HPDE6-E6E7 (cell line): ENCODE measurements around the gene MRPL53.
A peak's percentile ranks its signal among the peaks of the same experiment; 100 is the strongest.

Experiments
- DNase-seq: peaks from one replicate; pipeline ENCODE4 v3.0.0; 2011; ENCODE audit warnings: missing footprints; ENCODE audit errors: extremely low spot score

The MRPL53 gene

DNA sequence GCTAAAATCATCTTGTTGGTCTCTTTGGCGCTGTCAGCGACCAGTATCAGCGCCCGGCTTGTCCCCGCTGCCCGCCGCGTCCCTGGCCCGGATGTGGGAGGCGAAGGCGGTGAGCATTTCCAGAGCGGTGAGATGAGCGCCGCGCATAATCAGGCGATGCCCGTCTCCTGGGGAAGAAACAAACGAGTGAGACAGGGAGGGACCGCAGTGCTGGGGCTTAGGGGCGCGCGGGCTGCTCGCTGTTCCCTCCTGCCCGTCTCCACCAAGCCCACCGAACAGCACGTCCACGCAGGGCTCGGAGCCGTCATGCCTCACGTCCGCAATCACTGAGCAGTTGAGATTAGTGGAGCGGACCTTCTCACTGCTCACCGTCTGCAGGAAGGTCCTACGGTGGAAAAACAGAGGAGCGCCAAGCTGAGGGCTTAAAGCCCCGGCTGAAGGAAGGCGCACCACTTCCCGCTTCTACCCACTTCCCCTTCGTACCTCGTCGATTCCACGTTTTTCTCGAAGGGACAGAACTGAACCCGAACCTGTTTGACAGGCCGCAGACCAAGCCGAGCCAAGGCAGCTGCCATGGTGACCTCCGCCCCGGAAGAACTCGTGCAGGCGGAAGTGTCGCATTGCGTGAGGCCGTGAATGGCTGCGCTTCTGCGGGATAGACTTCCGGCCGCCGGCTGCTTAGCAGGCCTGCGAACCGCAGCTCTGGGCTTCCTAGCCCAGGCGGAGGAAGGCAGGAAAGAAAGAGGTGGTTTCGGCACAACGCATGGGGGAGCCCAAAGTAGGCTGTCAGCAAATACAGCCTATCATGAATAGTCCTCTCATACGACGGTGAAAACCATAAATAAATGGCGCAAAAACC is at the start of gene MRPL53:
Gene MRPL53 (minus strand): TSS at position 595 of the 859 bp plus-strand sequence. CDS start 20 bp downstream, at position 575.
- no peak for DNase-seq

DNA sequence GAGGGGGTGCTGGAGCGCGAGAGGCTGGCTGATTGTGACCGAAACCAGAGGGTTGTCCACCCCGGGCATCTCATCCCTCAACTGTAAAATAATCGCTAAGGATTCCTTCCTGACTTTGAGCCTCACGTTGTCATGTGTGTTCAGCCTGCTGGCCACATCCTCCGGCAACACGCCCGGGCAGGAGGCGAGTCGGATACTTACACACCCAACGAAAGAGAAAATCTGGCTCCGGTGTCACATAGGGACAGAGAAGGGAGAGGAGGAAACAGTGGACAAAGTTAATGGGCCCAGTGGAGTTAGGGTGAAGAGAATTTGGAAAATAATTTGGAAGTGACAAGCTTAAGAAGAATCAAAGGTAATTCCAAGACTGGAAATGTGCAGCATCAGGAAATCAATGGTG is 44.2 kb upstream of the MRPL53 start:
- no peak for DNase-seq

DNA sequence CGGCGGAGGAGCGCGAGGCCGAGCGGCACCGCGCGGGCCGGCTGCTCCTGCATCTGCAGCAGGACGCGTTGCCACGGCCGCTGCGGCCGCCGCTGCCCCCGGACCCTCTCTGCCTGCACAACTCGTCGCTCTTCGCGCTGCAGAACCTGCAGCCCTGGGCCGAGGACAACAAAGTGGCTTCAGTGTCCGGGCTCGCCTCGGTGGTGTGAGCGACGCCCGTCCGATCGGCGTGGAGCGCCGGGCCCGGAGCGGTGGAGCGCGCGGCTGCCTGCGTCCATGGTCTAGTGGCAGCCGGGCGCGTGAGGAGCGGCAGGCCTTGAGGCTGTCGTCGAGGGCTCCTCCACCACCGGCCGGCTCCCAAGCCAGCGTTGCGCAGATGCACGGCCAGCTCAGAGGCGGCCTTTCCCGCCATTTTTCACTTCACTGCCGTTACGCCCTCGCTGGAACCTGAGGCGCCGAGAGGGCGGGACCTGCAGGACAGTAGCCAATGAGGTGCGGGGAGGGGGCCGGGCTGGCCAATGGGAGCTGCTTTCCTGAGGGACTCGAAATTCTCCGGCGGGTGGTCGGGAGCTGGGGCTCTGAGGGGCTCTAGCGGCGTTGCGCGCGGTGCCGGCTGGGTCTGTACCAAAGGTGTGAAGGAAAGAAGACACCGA is 43.6 kb upstream of the MRPL53 start:
- DNase-seq, result no peak

DNA sequence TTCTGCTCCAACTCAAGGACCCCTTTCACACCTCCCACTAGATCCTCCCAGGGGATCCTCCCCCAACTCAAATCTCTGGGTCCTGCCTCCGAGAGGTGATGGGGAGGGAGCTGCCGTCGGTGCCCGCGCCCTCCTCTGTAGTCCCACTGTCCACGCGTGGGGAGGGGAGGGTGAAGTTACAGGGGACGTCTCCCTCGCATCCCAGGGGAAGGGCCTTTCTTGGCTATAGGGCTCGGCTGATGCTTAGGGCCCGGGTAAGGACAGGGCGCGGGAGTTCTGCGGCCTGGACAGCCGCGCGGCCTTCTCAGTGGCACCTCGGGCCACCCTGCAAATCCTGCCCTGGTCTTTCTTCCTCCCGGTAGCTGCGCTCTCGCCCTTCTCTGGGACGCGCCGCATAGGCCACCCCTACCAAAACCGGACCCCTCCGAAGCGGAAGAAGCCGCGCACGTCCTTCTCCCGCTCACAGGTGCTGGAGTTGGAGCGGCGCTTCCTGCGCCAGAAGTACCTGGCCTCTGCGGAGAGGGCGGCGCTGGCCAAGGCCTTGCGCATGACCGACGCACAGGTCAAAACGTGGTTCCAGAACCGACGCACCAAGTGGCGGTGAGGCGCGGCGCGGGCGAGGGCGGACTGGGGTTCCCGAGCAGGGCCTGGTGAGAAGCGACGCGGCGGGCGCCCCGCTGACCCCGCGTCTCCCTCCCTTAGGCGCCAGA is 42.9 kb upstream of the MRPL53 start:
- no peak for DNase-seq

DNA sequence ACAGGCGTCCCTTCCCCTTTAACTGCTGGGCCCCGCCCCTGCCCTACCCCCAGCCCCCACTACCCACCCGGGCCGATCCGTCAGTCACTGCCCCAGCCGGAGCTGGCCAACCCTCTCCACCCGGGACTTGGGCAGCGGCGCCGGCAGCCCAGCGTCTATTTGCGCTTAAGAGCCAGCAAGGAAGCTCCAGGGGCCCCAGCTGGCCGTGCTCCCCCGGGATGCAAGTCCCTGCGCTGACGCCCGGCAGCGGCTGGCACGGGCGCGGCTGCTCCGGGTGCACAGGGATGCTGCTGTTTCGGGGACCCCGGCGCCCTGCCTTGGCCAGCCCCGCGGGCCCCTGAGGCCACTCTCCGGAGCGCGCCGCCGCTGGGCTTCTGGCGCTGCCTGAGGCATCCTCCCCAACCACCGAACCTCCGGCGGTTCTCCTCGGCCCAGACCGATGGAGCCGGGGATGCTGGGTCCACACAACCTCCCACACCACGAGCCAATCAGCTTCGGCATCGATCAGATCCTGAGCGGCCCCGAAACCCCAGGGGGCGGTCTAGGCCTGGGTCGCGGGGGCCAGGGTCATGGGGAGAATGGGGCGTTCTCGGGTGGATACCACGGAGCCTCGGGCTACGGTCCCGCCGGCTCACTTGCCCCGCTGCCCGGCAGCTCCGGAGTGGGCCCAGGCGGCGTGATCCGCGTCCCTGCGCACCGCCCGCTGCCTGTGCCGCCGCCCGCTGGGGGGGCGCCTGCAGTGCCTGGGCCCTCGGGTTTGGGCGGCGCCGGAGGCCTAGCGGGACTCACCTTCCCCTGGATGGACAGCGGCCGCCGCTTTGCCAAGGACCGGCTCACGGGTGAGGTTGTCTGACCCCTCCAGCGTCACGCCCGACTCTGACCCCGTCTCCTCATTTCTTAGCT is 42.1 kb upstream of the MRPL53 start, which contains the start of gene TLX2:
Gene TLX2 (plus strand): TSS at position 83 of the 903 bp plus-strand sequence. CDS start 357 bp downstream, at position 440.
- no peak for DNase-seq

DNA sequence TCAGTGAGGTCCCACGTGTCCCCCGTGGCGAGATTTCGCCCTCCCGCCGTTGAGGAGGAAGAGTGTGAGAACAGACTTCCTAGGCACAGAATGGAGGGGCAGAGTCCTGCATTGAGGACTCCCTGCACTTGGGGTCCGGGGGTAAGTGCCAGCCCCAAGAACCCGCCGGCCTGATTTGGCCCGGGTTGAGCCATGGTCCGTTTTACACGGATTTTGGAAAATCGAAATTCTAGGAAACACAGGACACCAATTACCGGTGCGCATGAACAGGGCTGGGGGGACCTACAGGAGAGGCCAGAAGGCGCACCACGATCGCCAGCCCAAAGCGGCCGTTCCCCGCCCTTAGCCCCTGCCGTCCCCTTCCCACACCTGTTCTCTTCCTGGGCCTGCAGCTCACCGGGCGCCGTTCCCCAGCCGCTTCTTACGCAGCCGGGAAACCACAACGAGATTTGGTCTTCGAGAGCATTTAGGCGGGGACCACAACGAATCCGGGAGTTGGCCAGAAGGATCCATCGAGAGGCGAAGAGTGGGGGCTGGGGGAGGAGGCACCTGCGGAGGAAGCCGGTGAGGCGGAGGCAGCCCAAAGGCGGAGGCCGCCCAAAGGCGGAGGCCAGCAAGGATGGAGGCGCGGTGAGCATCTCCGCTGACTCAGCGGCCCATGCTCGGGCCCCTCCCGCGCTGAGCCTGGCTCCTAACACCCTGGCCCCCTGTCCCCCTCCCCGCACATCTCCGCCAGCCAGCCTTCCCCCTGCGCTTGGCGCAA is 41.3 kb upstream of the MRPL53 start:
- no peak for DNase-seq

DNA sequence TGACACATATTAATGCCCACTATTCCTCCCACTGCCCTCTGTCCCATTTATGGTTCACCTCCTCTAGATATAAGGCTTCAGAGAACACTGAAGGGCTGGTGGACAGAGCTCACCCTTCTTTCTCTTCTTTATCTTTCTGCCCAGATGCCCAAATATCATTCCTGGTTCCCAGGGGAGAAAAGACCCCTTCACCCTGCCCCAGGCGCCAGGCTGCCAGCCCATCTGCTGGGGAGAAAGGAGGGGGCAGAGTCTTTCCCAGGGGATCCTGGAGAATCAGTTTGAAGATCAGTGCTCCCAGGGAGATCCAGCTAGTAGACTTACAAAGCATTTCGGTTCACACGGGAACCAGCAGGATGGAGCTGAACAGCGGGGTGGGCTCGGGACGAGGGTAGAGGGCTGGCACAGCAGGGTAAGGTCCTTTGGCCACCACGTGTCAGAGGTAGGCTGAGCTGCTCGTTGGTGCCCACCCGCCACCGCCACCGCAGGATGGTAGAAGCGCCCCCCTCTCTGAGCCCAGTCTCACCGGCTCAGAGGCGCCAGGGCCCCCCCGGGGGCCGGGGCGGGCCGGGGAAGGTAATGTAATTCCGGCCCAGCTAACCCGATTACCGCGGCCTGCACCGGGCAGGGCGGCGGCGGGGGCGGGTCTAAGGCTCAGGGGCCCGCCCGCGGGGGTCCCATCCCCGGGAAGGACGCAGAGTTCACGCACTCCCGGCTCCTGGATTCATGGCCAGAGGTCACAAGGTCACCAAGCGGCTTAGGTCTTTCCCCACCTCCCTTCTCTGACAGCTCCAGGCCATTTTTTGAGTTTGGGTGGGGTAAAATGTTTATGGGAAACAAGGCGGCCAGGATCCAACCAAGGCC is 40.5 kb upstream of the MRPL53 start:
- no peak for DNase-seq

DNA sequence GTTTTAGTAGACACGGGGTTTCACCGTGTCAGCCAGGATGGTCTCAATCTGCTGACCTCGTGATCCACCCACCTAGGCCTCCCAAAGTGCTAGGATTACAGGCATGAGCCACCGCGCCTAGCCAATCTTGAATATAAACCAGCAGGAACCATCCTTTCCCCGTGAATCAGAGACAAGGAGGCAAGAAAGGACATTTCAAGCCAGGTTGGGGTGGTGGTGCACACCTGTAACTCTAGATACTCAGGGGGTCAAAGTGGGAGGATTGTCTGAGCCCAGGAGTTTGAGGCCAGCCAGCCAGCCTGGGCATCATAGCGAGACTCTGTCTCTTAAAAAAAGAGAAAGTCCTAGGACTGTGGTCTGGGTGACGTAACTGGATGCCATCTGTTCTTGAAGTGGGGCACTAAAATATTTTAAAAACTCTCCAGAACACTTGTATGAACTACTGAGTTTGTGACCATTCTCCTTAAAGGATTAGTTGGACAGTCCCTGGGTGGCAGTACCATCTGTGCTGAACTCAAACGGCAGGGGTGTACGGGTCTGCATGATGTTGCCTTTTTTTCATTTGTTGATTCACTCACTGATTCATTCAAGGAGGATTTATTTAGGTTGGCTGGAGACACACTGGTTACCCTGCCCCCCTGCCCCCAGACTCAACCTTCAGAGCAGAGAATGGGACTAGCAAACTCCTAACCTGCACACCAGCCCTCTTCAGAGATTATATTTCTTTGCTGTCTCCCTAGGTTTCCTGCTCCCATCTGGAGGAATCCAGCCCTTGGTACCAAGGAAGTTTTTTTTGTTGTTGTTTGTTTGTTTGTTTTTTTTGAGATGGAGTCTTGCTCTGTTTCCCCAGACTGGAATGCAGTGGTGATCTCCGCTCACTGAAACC is 38.9 kb upstream of the MRPL53 start:
- no peak for DNase-seq

DNA sequence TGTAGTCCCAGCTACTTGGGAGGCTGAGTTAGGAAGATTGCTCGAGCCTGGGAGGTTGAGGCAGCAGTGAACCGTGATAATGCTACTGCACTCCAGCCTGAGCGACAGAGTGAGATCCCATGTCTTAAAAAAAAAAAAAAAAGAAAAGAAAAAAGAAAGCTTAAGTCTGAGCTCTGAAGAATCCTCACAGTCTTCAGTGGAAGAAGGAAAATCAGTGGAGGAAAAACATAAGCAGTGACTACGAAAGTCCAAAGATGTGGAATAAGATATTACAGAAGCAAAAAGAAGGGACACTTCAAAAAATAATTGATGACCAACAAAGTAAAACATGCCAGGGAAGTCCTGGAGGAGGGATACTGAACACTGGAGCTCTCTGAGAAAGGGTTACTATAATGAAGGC is 37.8 kb upstream of the MRPL53 start:
- DNase-seq, result no peak

DNA sequence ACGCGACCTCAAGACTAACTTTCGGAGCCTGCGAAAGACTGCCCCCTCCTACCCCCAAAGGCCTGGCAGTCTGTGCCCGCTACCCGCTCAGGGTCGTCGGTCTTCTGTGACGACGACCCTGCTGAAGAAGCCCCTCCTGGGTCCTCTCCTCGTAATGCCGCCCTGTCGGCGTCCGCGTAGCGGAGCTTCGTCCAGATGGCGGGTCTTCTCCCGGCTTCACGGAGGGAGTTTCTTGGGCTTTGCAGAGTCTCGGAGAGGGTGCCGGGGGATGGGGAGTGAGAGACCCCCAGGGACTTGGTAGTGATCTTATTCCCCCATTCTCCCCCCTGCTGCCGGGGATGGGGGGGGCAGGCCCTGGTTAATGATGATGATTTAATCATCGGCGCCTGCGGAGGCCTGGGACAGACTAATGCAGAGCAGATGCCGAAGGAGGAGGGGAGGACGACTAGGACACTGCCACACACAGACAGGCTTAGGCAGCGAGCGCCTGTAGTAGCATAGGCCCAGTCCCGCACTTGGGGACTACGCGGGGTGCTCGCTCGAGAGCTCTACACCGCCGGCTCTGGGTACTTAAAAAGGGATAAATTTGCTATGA is 35.5 kb upstream of the MRPL53 start:
- no peak for DNase-seq

DNA sequence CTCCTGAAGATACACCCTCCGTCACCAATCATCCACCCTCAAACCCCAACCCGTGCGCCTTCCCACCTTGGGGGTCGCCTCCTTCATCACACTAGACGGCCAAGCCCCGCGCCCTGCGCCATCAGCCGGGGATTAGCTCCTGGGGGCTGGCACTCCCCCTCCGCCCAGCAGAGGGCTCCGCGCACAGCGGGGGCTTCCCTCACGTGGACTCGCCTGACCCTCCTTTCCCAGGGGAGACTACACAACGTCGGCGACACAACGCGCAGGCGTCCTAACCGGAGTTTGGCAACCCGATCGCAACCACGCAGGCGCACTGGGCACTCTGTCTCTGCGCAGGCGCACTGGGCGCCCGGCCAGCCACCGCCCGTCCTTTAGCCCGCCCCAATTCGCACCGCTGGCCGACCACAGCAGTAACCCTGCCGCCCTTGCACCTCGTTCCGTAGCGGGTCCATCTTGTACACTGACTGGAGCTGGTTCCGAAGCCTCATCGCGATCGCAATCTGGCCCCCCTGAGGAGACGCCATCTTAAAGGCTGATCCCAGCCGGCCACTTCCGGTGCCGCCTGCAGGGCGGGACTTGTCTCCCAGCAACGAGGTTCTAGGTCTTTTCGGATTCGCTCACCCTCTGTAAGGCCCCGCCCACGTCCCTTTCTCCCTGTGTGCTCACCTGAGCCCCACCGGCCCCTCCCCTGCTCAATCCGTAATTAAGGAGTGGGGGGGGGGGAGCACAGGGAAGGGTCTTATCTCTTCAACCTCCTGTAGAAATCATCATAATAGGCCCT is 34.9 kb upstream of the MRPL53 start, which contains the start of gene PCGF1:
Gene PCGF1 (minus strand): TSS at position 551 of the 781 bp plus-strand sequence. CDS start 27 bp downstream, at position 524.
- DNase-seq, result peak; percentile 93

DNA sequence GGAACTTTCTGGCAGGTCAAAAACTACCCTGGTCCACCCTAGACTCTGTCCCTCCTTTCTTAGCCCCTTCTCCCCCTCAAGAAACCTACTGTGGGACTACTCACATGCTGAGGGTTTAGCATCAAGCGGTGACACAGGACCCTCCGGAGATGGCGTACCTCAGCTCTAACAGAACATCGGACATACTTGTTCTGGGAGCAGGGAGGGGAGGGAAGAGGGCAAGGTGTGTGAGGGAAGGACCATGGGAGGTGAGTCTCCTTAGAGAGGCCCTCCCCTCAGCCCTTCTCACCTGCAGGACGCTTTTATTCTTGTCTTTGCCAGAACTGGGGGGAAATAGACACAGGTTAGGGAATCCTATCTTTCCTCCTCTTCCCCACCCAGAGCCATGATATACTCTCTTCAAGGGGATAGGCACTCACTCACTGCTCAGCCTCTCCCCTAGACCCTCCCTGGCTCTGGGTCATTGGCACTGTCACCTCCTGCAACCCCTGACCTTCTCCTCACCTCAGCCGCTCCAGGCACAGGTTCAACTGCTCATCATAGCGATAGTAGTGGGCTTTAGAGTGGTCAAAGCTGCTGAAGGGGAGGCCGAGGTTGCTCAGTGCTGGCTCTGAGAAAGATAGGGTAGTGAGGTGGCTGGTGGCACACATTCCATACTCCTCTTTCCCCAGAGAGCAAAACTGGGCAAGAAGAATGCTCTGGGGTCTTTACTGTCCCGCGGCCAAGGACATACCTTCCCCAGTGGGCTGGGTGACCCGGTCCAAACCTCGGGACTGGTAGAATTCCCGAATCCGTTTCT is 33.2 kb upstream of the MRPL53 start:
- no peak for DNase-seq

DNA sequence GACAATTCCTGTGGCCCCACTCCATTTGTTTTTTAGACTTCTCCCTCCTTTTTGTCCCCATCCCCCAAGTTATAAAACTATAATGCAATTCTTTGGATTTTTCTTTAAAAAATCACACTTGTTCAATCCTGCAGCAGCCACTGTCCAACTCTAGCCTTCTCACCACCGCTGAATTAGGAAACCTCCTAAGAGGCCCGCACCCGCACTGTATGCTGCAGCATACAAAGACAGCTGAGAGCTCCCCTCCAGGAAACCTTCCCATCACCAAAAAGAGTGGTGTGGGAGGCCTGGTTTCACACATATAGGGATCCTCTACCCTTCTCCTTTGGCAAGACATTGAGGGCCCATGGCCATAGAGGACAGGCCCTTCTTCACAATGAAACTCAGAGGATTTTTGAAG is 32.1 kb upstream of the MRPL53 start:
- no peak for DNase-seq

DNA sequence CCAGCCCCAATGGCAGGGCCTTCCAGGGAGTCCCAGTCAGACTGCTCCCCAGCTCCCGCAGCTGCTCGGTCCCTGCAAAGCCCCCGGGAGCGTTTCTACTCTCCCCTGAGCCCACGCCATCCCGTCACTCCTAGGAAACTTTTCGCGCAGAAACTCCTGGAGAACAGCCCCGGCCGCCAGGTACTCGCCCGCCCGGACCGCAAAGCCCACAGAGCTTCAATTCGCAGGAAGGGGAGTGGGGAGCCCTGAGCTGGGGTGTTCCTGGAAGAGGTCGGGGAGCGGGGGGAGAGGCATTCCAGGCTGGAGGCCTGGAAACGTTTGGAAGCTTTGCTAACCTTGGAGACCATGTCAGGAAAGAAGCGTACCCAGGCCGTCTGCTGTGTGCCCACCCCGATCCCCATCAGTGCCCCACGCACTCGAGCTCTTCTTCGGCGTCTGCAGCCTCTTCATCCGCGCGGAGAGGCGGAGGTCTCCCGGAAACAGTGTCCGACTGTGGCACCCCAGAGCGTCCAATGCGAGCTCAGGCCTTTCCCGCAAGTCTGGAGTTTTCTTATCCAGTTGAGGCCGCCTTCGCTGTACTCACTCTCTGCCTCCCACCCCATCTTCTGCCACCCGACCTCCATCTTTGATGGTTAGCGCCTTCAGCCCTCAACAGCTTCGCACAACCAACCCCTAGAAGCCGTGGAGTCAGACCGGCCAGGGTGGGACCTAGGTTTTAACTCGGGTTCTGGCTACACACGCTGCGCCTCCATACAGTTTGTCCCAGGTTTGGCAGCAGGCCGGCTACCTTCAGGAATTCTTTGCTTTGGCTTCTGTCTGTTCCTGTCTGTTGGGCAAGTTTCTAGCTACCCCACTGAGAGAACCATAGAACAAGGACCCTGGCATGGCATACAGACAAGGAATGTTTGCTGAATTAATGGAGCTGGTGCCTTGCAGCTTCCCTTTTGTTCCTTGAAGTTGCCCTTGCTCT is 31.3 kb upstream of the MRPL53 start:
- DNase-seq, result no peak
